Keratinocyte (primary cell): ENCODE measurements around the gene MATK. TPM values are rescaled to one million over a fixed set of nuclear protein-coding genes. Genes with fewer than 3 reads are reported as not detected.

Source experiments
- DNase-seq: peaks from one replicate; pipeline ENCODE4 v3.0.0-alpha.2; 2011; ENCODE audit warnings: low read depth, missing footprints, low spot score
- FAIRE-seq: peaks from 2 replicates; lab custom pipeline; 2011; peaks lifted over from hg19 to GRCh38; lab: Jason Lieb, UNC
- H2AFZ ChIP-seq: 2 replicates; pipeline ENCODE4 v1.6.0; 2012; ENCODE audit warnings: low read length, control low read depth, inconsistent platforms; ENCODE audit not compliant: control insufficient read depth
- H3K27ac ChIP-seq: 2 replicates; pipeline ENCODE4 v1.5.1; 2011; ENCODE audit warnings: low read length; ENCODE audit not compliant: control insufficient read depth, insufficient read depth
- H3K27me3 ChIP-seq: 3 replicates; pipeline ENCODE4 v1.6.0; 2011; ENCODE audit warnings: low read length; ENCODE audit not compliant: control insufficient read depth, insufficient read depth; ENCODE audit errors: extremely low read depth
- H3K36me3 ChIP-seq, 2 experiments: 2 replicates in 1 of 2; 3 replicates in 1 of 2; pipeline ENCODE4 v1.5.1; 2011; ENCODE audit warnings: low read length in 2 of 2, mild to moderate bottlenecking in 1 of 2; ENCODE audit not compliant: control insufficient read depth in 2 of 2, insufficient read depth in 2 of 2; ENCODE audit errors: extremely low read depth in 1 of 2
- H3K4me1 ChIP-seq: 3 replicates; pipeline ENCODE4 v1.5.1; 2011; ENCODE audit warnings: low read length; ENCODE audit not compliant: control insufficient read depth, insufficient read depth; ENCODE audit errors: extremely low read depth
- H3K4me2 ChIP-seq: 3 replicates; pipeline ENCODE4 v1.6.0; 2011; ENCODE audit warnings: low read depth, low read length; ENCODE audit not compliant: control insufficient read depth, insufficient read depth; ENCODE audit errors: extremely low read depth
- H3K4me3 ChIP-seq, 3 experiments: fragments of 200-600 bp in 1 of 3; sonication (generic) in 1 of 3; 2 replicates in 2 of 3; 3 replicates in 1 of 3; pipeline ENCODE4 v1.5.1; 2011 to 2016; ENCODE audit warnings: low read length in 3 of 3, mild to moderate bottlenecking in 3 of 3, control low read depth in 2 of 3, inconsistent platforms in 1 of 3, low read depth in 1 of 3, mixed read lengths in 1 of 3, mixed run types in 1 of 3, moderate library complexity in 1 of 3; ENCODE audit not compliant: control insufficient read depth in 2 of 3, insufficient read depth in 2 of 3; ENCODE audit errors: extremely low read depth in 1 of 3
- H3K79me2 ChIP-seq: 2 replicates; pipeline ENCODE4 v1.6.0; 2012; ENCODE audit warnings: low read length; ENCODE audit not compliant: control insufficient read depth, insufficient read depth
- H3K9ac ChIP-seq: 3 replicates; pipeline ENCODE4 v1.6.0; 2011; ENCODE audit warnings: low read length; ENCODE audit not compliant: control insufficient read depth, insufficient read depth; ENCODE audit errors: extremely low read depth
- H3K9me1 ChIP-seq: 3 replicates; pipeline ENCODE4 v1.6.0; 2011; ENCODE audit warnings: low read length; ENCODE audit not compliant: control insufficient read depth, insufficient read depth; ENCODE audit errors: extremely low read depth
- H3K9me3 ChIP-seq: 2 replicates; pipeline ENCODE4 v1.5.1; 2012; ENCODE audit warnings: low read depth, low read length; ENCODE audit not compliant: control insufficient read depth
- H4K20me1 ChIP-seq: 3 replicates; pipeline ENCODE4 v1.6.0; 2011; ENCODE audit warnings: low read length; ENCODE audit not compliant: control insufficient read depth, insufficient read depth; ENCODE audit errors: extremely low read depth
- CTCF ChIP-seq, 3 experiments: IDR thresholded peaks in 1 of 3; conservative IDR thresholded peaks in 1 of 3; optimal IDR thresholded peaks in 1 of 3; 2 replicates in 2 of 3; 3 replicates in 1 of 3; pipeline versions ENCODE3 to v1.5.1; 2011; ENCODE audit warnings: low read length in 3 of 3, mild to moderate bottlenecking in 3 of 3, moderate library complexity in 2 of 3, control low read depth in 1 of 3, inconsistent platforms in 1 of 3; ENCODE audit not compliant: insufficient read depth in 2 of 3; ENCODE audit errors: extremely low read depth in 1 of 3
- EZH2 ChIP-seq: IDR thresholded peaks from one replicate; pipeline ENCODE4 v1.6.1; 2012; ENCODE audit warnings: inconsistent platforms, mild to moderate bottlenecking, low read length, moderate library complexity
- dilution Hi-C: fragments of 300-500 bp; cut with MboI; formaldehyde crosslinking; loops from one replicate; pipeline ENCODE4 v1.7.0; 2020; ENCODE audit warnings: low sequenced_read_pairs; ENCODE audit not compliant: extremely low pct_ligation_motif_present
- polyA plus RNA-seq, 5 experiments: library from polyadenylated mRNA; depleted of rRNA in 3 of 5; stranded (reverse) in 3 of 5; stranded (forward) in 1 of 5; unstranded in 1 of 5; fragments of >200 nt; gene quantifications; 1 replicate in 1 of 5; 2 replicates in 3 of 5; 3 replicates in 1 of 5; pipeline versions ENCODE4 v1.2.1 to v1.2.3, GENCODE V29; 2011 to 2012; ENCODE audit warnings: missing spikeins in 2 of 5, low read depth in 1 of 5, low replicate concordance in 1 of 5

MATK gene
- polyA plus RNA-seq, 1 donor (not counting 4 experiments of a cell fraction or from before 2014, with no cell fraction given): 0.16 TPM

- DNase-seq (no peak), FAIRE-seq (no peak)
- Histone ChIP-seq H3K9me1 (no peaks in the 10 kb centered on the region), H3K4me1 (no peaks in the 10 kb centered on the region), H4K20me1 (no peaks in the 10 kb centered on the region), H3K4me2 (no peak overlapping the region), H3K36me3 (no peaks in the 10 kb centered on the region), H2AFZ (no peak overlapping the region), H3K9ac (no peak overlapping the region), H3K27me3 (peaks cover 32% of the 10 kb centered on the region), H3K27ac (no peak overlapping the region), H3K79me2 (no peaks in the 10 kb centered on the region), H3K9me3 (peaks cover 6% of the 10 kb centered on the region), H3K4me3 (no peak overlapping the region)
- dilution Hi-C loops: no loop called here
- TF ChIP-seq EZH2 (no peak), CTCF (optimal IDR thresholded peaks at IDR 0.05 in 1 of 3, IDR thresholded peaks at IDR 0.05 in 1 of 3, conservative IDR thresholded peaks at IDR 0.05 in 1 of 3; ENCODE audit: extremely low read depth in 1 of 3, insufficient read depth in 2 of 3, low read length in 3 of 3) (peak in 2 of 3 experiments; percentile 32 to 53)
Measured at GRCh38 chr19:3783660-3784584, 2.3 kb downstream of the MATK start.

GRCh38 chr19:3782903-3783302, 3.3 kb downstream of the MATK start:
- dilution Hi-C loops: no loop called here
- TF ChIP-seq EZH2: no peak
- no peak for TF ChIP-seq CTCF (optimal IDR thresholded peaks at IDR 0.05 in 1 of 3, IDR thresholded peaks at IDR 0.05 in 1 of 3, conservative IDR thresholded peaks at IDR 0.05 in 1 of 3; ENCODE audit: extremely low read depth in 1 of 3, insufficient read depth in 2 of 3, low read length in 3 of 3)
- H2AFZ ChIP-seq: no peak overlapping the region
- DNase-seq (no peak), FAIRE-seq (no peak)
- H3K27me3 ChIP-seq: peaks cover 29% of the 10 kb centered on the region
- H3K9me1 ChIP-seq: no peaks in the 10 kb centered on the region
- H3K4me1 ChIP-seq: no peaks in the 10 kb centered on the region
- peaks cover 6% of the 10 kb centered on the region for H3K9me3 ChIP-seq
- no peak overlapping the region for H3K9ac ChIP-seq
- no peaks in the 10 kb centered on the region for H3K79me2 ChIP-seq
- H3K4me3 ChIP-seq: no peak overlapping the region
- H3K27ac ChIP-seq: no peak overlapping the region
- H4K20me1 ChIP-seq: no peaks in the 10 kb centered on the region
- no peaks in the 10 kb centered on the region for H3K36me3 ChIP-seq
- no peak overlapping the region for H3K4me2 ChIP-seq
